DOHH2 (cell line): ENCODE data around the gene MAN1C1.

Source experiments
- H3F3A ChIP-seq: fragments of 200-600 bp; sonication (generic), shearing (Covaris generic); 2 replicates; pipeline ENCODE4 v1.6.0; 2016; ENCODE audit warnings: antibody characterized with exemption, mild to moderate bottlenecking; ENCODE audit not compliant: control insufficient read depth, insufficient read depth
- H3K27ac ChIP-seq: fragments of 200-600 bp; sonication (generic); 2 replicates; pipeline ENCODE4 v1.5.1; 2014; ENCODE audit warnings: low read depth, mild to moderate bottlenecking, low read length, moderate library complexity
- H3K27me3 ChIP-seq: fragments of 200-600 bp; sonication (generic); 2 replicates; pipeline ENCODE4 v1.6.1; 2014; ENCODE audit warnings: mild to moderate bottlenecking, low read length, mixed read lengths; ENCODE audit not compliant: control insufficient read depth
- H3K36me3 ChIP-seq: fragments of 200-600 bp; sonication (generic); 2 replicates; pipeline ENCODE4 v1.6.1; 2014; ENCODE audit warnings: mild to moderate bottlenecking, low read length, moderate library complexity, mixed read lengths; ENCODE audit not compliant: control insufficient read depth
- H3K4me1 ChIP-seq: fragments of 200-600 bp; sonication (generic); 2 replicates; pipeline ENCODE4 v1.6.1; 2014; ENCODE audit warnings: mild to moderate bottlenecking, low read length, mixed read lengths; ENCODE audit not compliant: control insufficient read depth
- H3K4me2 ChIP-seq: fragments of 200-600 bp; sonication (generic); 2 replicates; pipeline ENCODE4 v1.6.0; 2014; ENCODE audit warnings: mild to moderate bottlenecking, low read length, moderate library complexity
- H3K4me3 ChIP-seq: fragments of 200-600 bp; sonication (generic); 2 replicates; pipeline ENCODE4 v1.5.1; 2014; ENCODE audit warnings: mild to moderate bottlenecking, low read length, mixed read lengths
- H3K79me2 ChIP-seq: fragments of 200-600 bp; sonication (generic); 2 replicates; pipeline ENCODE4 v1.6.1; 2014; ENCODE audit warnings: mild to moderate bottlenecking, low read length, mixed read lengths; ENCODE audit not compliant: control insufficient read depth
- H3K9me2 ChIP-seq: fragments of 200-600 bp; sonication (generic); replicated peaks from 2 replicates; pipeline ENCODE4 v1.6.1; 2014; ENCODE audit warnings: mild to moderate bottlenecking, low read length, mixed read lengths; ENCODE audit not compliant: control insufficient read depth
- H3K9me3 ChIP-seq: fragments of 200-600 bp; sonication (generic); 2 replicates; pipeline ENCODE4 v1.6.1; 2014; ENCODE audit warnings: antibody characterized with exemption, low read length, mixed read lengths; ENCODE audit not compliant: control insufficient read depth, insufficient read depth
- H4K20me1 ChIP-seq: fragments of 200-600 bp; sonication (generic); 2 replicates; pipeline ENCODE4 v1.6.0; 2014; ENCODE audit warnings: low read depth, mild to moderate bottlenecking, antibody characterized with exemption, low read length, moderate library complexity; ENCODE audit not compliant: control insufficient read depth, insufficient read depth
- CTCF ChIP-seq: fragments of 200-600 bp; sonication (generic); IDR thresholded peaks from one replicate; pipeline ENCODE4 v1.5.1; 2014; ENCODE audit warnings: antibody characterized with exemption, mild to moderate bottlenecking, low read depth, low read length; ENCODE audit not compliant: poor library complexity, severe bottlenecking
- EZH2phosphoT487 ChIP-seq: fragments of 200-600 bp; sonication (generic); IDR thresholded peaks from 2 replicates; pipeline ENCODE4 v1.6.1; 2017; ENCODE audit warnings: borderline replicate concordance, mild to moderate bottlenecking, antibody characterized with exemption, low read length, moderate library complexity, mixed read lengths

The MAN1C1 gene

GRCh38 chr1:25820247-25821111 lies 203.9 kb downstream of the MAN1C1 start:
- H3K4me3 ChIP-seq: peak overlapping the region; percentile 86
- H3K4me2 ChIP-seq: peak overlapping the region; percentile 86
- no peaks in the 10 kb centered on the region; the same call in 1 of the 2 replicates for H3F3A ChIP-seq
- H3K9me3 ChIP-seq: no peaks in the 10 kb centered on the region
- H3K27ac ChIP-seq: peak overlapping the region; percentile 71
- H3K9me2 ChIP-seq: no peaks in the 10 kb centered on the region
- peaks cover 3% of the 10 kb centered on the region for H3K36me3 ChIP-seq
- TF ChIP-seq CTCF (no peak), EZH2phosphoT487 (no peak)
- H3K27me3 ChIP-seq: no peaks in the 10 kb centered on the region
- H3K4me1 ChIP-seq: peaks cover 28% of the 10 kb centered on the region
- peaks cover 22% of the 10 kb centered on the region for H3K79me2 ChIP-seq
- no peaks in the 10 kb centered on the region for H4K20me1 ChIP-seq

- H4K20me1 ChIP-seq: no peaks in the 10 kb centered on the region
- no peaks in the 10 kb centered on the region for H3K9me2 ChIP-seq
- H3F3A ChIP-seq: no peaks in the 10 kb centered on the region; the same call in 1 of the 2 replicates
- no peaks in the 10 kb centered on the region for H3K9me3 ChIP-seq
- H3K4me3 ChIP-seq: peak overlapping the region; percentile 86
- peaks cover 22% of the 10 kb centered on the region for H3K79me2 ChIP-seq
- H3K4me1 ChIP-seq: peaks cover 28% of the 10 kb centered on the region
- no peak for TF ChIP-seq EZH2phosphoT487
- peaks cover 3% of the 10 kb centered on the region for H3K36me3 ChIP-seq
- no peaks in the 10 kb centered on the region for H3K27me3 ChIP-seq
- peak overlapping the region; percentile 86 for H3K4me2 ChIP-seq
- H3K27ac ChIP-seq: peak overlapping the region; percentile 71
These were observed 204.5 kb downstream of the MAN1C1 start for GRCh38 chr1:25821112-25821476.

GRCh38 chr1:25821630-25822091 lies 205.1 kb downstream of the MAN1C1 start:
- Histone ChIP-seq H3K4me1 (peaks cover 28% of the 10 kb centered on the region), H3K27me3 (no peaks in the 10 kb centered on the region), H3K9me2 (no peaks in the 10 kb centered on the region), H3K36me3 (peaks cover 6% of the 10 kb centered on the region), H4K20me1 (no peaks in the 10 kb centered on the region), H3K27ac (no peak overlapping the region), H3K9me3 (no peaks in the 10 kb centered on the region), H3K4me2 (peak overlapping the region; percentile 86), H3K4me3 (peak overlapping the region; percentile 86), H3K79me2 (peaks cover 22% of the 10 kb centered on the region), H3F3A (no peaks in the 10 kb centered on the region; the same call in 1 of the 2 replicates)
- no peak for TF ChIP-seq EZH2phosphoT487
- no peak for TF ChIP-seq CTCF

- Histone ChIP-seq H3F3A (no peaks in the 10 kb centered on the region), H3K27ac (no peak overlapping the region), H4K20me1 (no peaks in the 10 kb centered on the region; the same call in 1 of the 2 replicates), H3K27me3 (no peaks in the 10 kb centered on the region), H3K4me3 (no peak overlapping the region), H3K9me2 (no peaks in the 10 kb centered on the region), H3K9me3 (no peaks in the 10 kb centered on the region), H3K36me3 (peaks cover 40% of the 10 kb centered on the region), H3K4me1 (peaks cover 14% of the 10 kb centered on the region), H3K79me2 (peaks cover 17% of the 10 kb centered on the region), H3K4me2 (no peak overlapping the region)
- TF ChIP-seq CTCF: no peak
- no peak for TF ChIP-seq EZH2phosphoT487
These were observed 209.0 kb downstream of the MAN1C1 start for GRCh38 chr1:25825605-25826004.
